H1 (cell line): ENCODE results near the gene ATG9B. TPM values are rescaled to one million over a fixed set of nuclear protein-coding genes. Genes with fewer than 3 reads are reported as not detected.

Experiments
- CTCF ChIA-PET: fragments of 300-600 bp; sonication (Branson Sonifier 250); formaldehyde crosslinking; loops from one replicate; lab custom pipeline; 2021; ENCODE audit not compliant: partially characterized antibody; lab: Charles Lee
- POLR2A ChIA-PET: fragments of 300-600 bp; sonication (Branson Sonifier 250); formaldehyde crosslinking; loops from one replicate; lab custom pipeline; 2021; ENCODE audit warnings: inconsistent platforms; ENCODE audit not compliant: partially characterized antibody; lab: Charles Lee
- DNase-seq, 2 experiments: peaks; one replicate each; pipeline versions ENCODE4 v3.0.0 to v3.0.0-alpha.2; 2010 to 2022; ENCODE audit warnings: low spot score in 2 of 2, low read depth in 1 of 2, mixed read lengths in 1 of 2
- FAIRE-seq: peaks from 2 replicates; lab custom pipeline; 2011; peaks lifted over from hg19 to GRCh38; lab: Jason Lieb, UNC
- H2AFZ ChIP-seq: 2 replicates; pipeline ENCODE4 v1.8.1; 2012; ENCODE audit warnings: low read length, inconsistent platforms
- H2AK5ac ChIP-seq: 2 replicates; pipeline ENCODE4 v1.6.1; 2013; ENCODE audit warnings: low read depth, low read length
- H2BK120ac ChIP-seq: replicated peaks from 2 replicates; pipeline ENCODE3; 2013; ENCODE audit warnings: low read depth, low read length, inconsistent platforms
- H2BK12ac ChIP-seq: 2 replicates; pipeline ENCODE4 v1.6.1; 2013; ENCODE audit warnings: low read depth, low read length
- H2BK15ac ChIP-seq: 2 replicates; pipeline ENCODE4 v1.6.1; 2013; ENCODE audit warnings: low read length
- H2BK20ac ChIP-seq: 2 replicates; pipeline ENCODE4 v1.6.1; 2013; ENCODE audit warnings: low read length
- H2BK5ac ChIP-seq: 2 replicates; pipeline ENCODE4 v1.6.1; 2013; ENCODE audit warnings: low read depth, low read length
- H3K14ac ChIP-seq: 2 replicates; pipeline ENCODE4 v1.6.1; 2013; ENCODE audit warnings: inconsistent platforms; ENCODE audit not compliant: insufficient read length
- H3K18ac ChIP-seq: 2 replicates; pipeline ENCODE4 v1.6.1; 2013; ENCODE audit warnings: low read length; ENCODE audit errors: extremely low read depth
- H3K23ac ChIP-seq: 2 replicates; pipeline ENCODE4 v1.6.1; 2013; ENCODE audit warnings: inconsistent platforms; ENCODE audit not compliant: insufficient read length
- H3K23me2 ChIP-seq: 2 replicates; pipeline ENCODE4 v1.6.1; 2013; ENCODE audit warnings: low read depth, low read length
- H3K27ac ChIP-seq: 2 replicates; pipeline ENCODE4 v1.6.1; 2011; ENCODE audit warnings: low read depth, low read length, inconsistent platforms
- H3K27me3 ChIP-seq, 4 experiments: replicated peaks in 1 of 4; 1 replicate in 1 of 4; 2 replicates in 3 of 4; pipeline versions ENCODE4 v1.6.1 to v1.8.1; 2011 to 2013; ENCODE audit warnings: low read length in 3 of 4, mild to moderate bottlenecking in 3 of 4, inconsistent platforms in 2 of 4, mixed read lengths in 2 of 4, moderate library complexity in 1 of 4; ENCODE audit not compliant: control insufficient read depth in 3 of 4, insufficient read depth in 3 of 4; ENCODE audit errors: extremely low read depth in 1 of 4
- H3K36me3 ChIP-seq, 4 experiments: 2 replicates each; pipeline versions ENCODE4 v1.6.1 to v1.8.1; 2011 to 2013; ENCODE audit warnings: mild to moderate bottlenecking in 4 of 4, low read length in 3 of 4, moderate library complexity in 2 of 4, control low read depth in 1 of 4, inconsistent platforms in 1 of 4; ENCODE audit not compliant: insufficient read depth in 4 of 4, control insufficient read depth in 2 of 4
- H3K4ac ChIP-seq: replicated peaks from 2 replicates; pipeline ENCODE3; 2013; ENCODE audit warnings: low read length, low read depth, mixed read lengths, inconsistent platforms; ENCODE audit not compliant: insufficient read length
- H3K4me1 ChIP-seq, 4 experiments: replicated peaks in 1 of 4; 1 replicate in 1 of 4; 2 replicates in 3 of 4; pipeline versions ENCODE4 v1.6.1 to v1.8.1; 2011 to 2013; ENCODE audit warnings: low read length in 3 of 4, inconsistent platforms in 2 of 4, mixed read lengths in 1 of 4; ENCODE audit not compliant: insufficient read depth in 4 of 4, control insufficient read depth in 3 of 4
- H3K4me2 ChIP-seq, 2 experiments: 2 replicates each; pipeline versions ENCODE4 v1.6.1 to v1.8.1; 2011 to 2013; ENCODE audit warnings: low read depth in 2 of 2, low read length in 2 of 2, control low read depth in 1 of 2, inconsistent platforms in 1 of 2, mild to moderate bottlenecking in 1 of 2; ENCODE audit not compliant: insufficient read depth in 1 of 2
- H3K4me3 ChIP-seq, 4 experiments: fragments of 200-600, 300-600 bp in 1 of 4; sonication (generic), shearing (Covaris generic), sonication (Bioruptor Twin) in 1 of 4; 2 replicates each; pipeline versions ENCODE4 v1.5.1 to v1.8.1; 2011 to 2016; ENCODE audit warnings: low read length in 4 of 4, low read depth in 3 of 4, control low read depth in 2 of 4, inconsistent platforms in 2 of 4, mild to moderate bottlenecking in 2 of 4, mixed read lengths in 1 of 4, moderate library complexity in 1 of 4; ENCODE audit not compliant: insufficient read depth in 2 of 4; ENCODE audit errors: extremely low read depth in 1 of 4
- H3K56ac ChIP-seq: replicated peaks from 2 replicates; pipeline ENCODE3; 2013; ENCODE audit warnings: low read depth, mild to moderate bottlenecking, mixed read lengths, low read length, inconsistent platforms; ENCODE audit not compliant: insufficient read length
- H3K79me1 ChIP-seq: 2 replicates; pipeline ENCODE4 v1.6.1; 2013; ENCODE audit warnings: low read depth, low read length, control low read depth
- H3K79me2 ChIP-seq, 2 experiments: 2 replicates each; pipeline versions ENCODE4 v1.6.1 to v1.8.1; 2012 to 2013; ENCODE audit warnings: low read length in 2 of 2, mild to moderate bottlenecking in 2 of 2, inconsistent platforms in 1 of 2; ENCODE audit not compliant: insufficient read depth in 2 of 2, control insufficient read depth in 1 of 2
- H3K9ac ChIP-seq, 4 experiments: replicated peaks in 1 of 4; 1 replicate in 1 of 4; 2 replicates in 3 of 4; pipeline versions ENCODE4 v1.6.1 to v1.8.1; 2011 to 2013; ENCODE audit warnings: low read depth in 3 of 4, low read length in 3 of 4, control low read depth in 2 of 4, mild to moderate bottlenecking in 2 of 4, moderate library complexity in 2 of 4, inconsistent platforms in 1 of 4; ENCODE audit errors: extremely low read depth in 1 of 4
- H3K9me3 ChIP-seq, 2 experiments: 2 replicates each; pipeline versions ENCODE4 v1.6.1 to v1.8.1; 2012 to 2013; ENCODE audit warnings: mild to moderate bottlenecking in 2 of 2, moderate library complexity in 2 of 2, control low read depth in 1 of 2, inconsistent platforms in 1 of 2, low read depth in 1 of 2, low read length in 1 of 2, mixed read lengths in 1 of 2; ENCODE audit not compliant: insufficient read depth in 2 of 2
- H4K20me1 ChIP-seq, 2 experiments: replicated peaks in 1 of 2; 2 replicates each; pipeline versions ENCODE3 to v1.8.1; 2011 to 2013; ENCODE audit warnings: inconsistent platforms in 2 of 2, low read length in 2 of 2, mild to moderate bottlenecking in 1 of 2; ENCODE audit not compliant: insufficient read depth in 2 of 2, control insufficient read depth in 1 of 2
- H4K5ac ChIP-seq: 2 replicates; pipeline ENCODE4 v1.6.1; 2013; ENCODE audit warnings: low read length, low read depth, mixed read lengths, inconsistent platforms; ENCODE audit not compliant: insufficient read length
- H4K8ac ChIP-seq: 2 replicates; pipeline ENCODE4 v1.8.0; 2013; ENCODE audit warnings: mild to moderate bottlenecking, moderate library complexity, low read length, inconsistent platforms; ENCODE audit not compliant: insufficient read depth; ENCODE audit errors: extremely low read depth
- H4K91ac ChIP-seq: replicated peaks from 2 replicates; pipeline ENCODE3; 2013; ENCODE audit warnings: low read length, mixed read lengths, inconsistent platforms; ENCODE audit not compliant: insufficient read length
- CHD2 ChIP-seq: IDR thresholded peaks from 2 replicates; pipeline ENCODE4 v1.6.1; 2012; ENCODE audit warnings: low read length, improper control_type of control experiment
- GABPA ChIP-seq: IDR thresholded peaks from 2 replicates; pipeline ENCODE4 v1.6.1; 2011; ENCODE audit warnings: mild to moderate bottlenecking, low read length, moderate library complexity, borderline replicate concordance; ENCODE audit not compliant: insufficient read depth
- KDM1A ChIP-seq: fragments of 200-600, 300-600 bp; sonication (generic); IDR thresholded peaks from 2 replicates; pipeline ENCODE4 v1.7.1; 2016; ENCODE audit warnings: mild to moderate bottlenecking, low read length, borderline replicate concordance
- KDM4A ChIP-seq: IDR thresholded peaks from one replicate; pipeline ENCODE4 v1.7.1; 2012; ENCODE audit warnings: low read depth, mild to moderate bottlenecking, moderate library complexity, low read length, inconsistent platforms; ENCODE audit not compliant: severe bottlenecking
- RBBP5 ChIP-seq: IDR thresholded peaks from 2 replicates; pipeline ENCODE4 v1.7.1; 2012; ENCODE audit warnings: low read depth, mild to moderate bottlenecking, inconsistent platforms, low read length, moderate library complexity, borderline replicate concordance
- RXRA ChIP-seq: IDR thresholded peaks from 2 replicates; pipeline ENCODE4 v1.6.1; 2011; ENCODE audit warnings: low read depth, mild to moderate bottlenecking, low read length, moderate library complexity; ENCODE audit not compliant: insufficient read depth
- SIN3A ChIP-seq, 2 experiments: IDR thresholded peaks in 1 of 2; conservative IDR thresholded peaks in 1 of 2; 2 replicates each; pipeline ENCODE4 v1.6.1; 2011 to 2012; ENCODE audit warnings: low read length in 2 of 2, improper control_type of control experiment in 1 of 2, low read depth in 1 of 2, mild to moderate bottlenecking in 1 of 2
- SP2 ChIP-seq: IDR thresholded peaks from 2 replicates; pipeline ENCODE4 v1.6.1; 2012; ENCODE audit warnings: mild to moderate bottlenecking, low read length, inconsistent platforms
- TEAD4 ChIP-seq: IDR thresholded peaks from 2 replicates; pipeline ENCODE4 v1.6.1; 2012; ENCODE audit warnings: low read depth, low read length, inconsistent platforms, mixed read lengths
- ZNF274 ChIP-seq: IDR thresholded peaks from 2 replicates; pipeline ENCODE4 v1.7.0; 2012; ENCODE audit warnings: low read length, borderline replicate concordance; ENCODE audit errors: extremely low read depth
- WGBS, 2 experiments: shearing (Covaris generic) in 1 of 2; methylation state at CpG; one replicate each; pipeline versions ENCODE4 v1.1.6 to v1.1.7; 2013 to 2015; ENCODE audit warnings: low lambda C conversion rate in 2 of 2, mixed read lengths in 2 of 2, inconsistent platforms in 1 of 2, low coverage in 1 of 2, missing lambda C conversion rate in 1 of 2; ENCODE audit not compliant: insufficient replicate concordance in 2 of 2, insufficient coverage in 1 of 2, insufficient read length in 1 of 2; ENCODE audit errors: extremely low coverage in 1 of 2, missing lambda C conversion rate in 1 of 2; 5-methylcytosine and 5-hydroxymethylcytosine counted together
- polyA plus RNA-seq, 7 experiments: library from polyadenylated mRNA; depleted of rRNA in 3 of 7; stranded (reverse) in 5 of 7; unstranded in 2 of 7; fragments of >200 nt in 5 of 7; fragments of 200-250 nt in 2 of 7; gene quantifications; 1 replicate in 5 of 7; 2 replicates in 1 of 7; 4 replicates in 1 of 7; pipeline versions ENCODE4 v1.2.1 to v1.2.3, GENCODE V29; 2011 to 2013; ENCODE audit warnings: missing spikeins in 2 of 7, mixed read lengths in 2 of 7
- total RNA-seq: library from RNA; stranded (reverse); fragmentation: NEBNext Ultra II Directional; extraction: Animal tissue kit (Norgen Biotek cat#: 25700); gene quantifications from 2 replicates; pipeline ENCODE4 v1.2.1, GENCODE V29; 2021
- TF ChIP-seq, protein P1 (sequence below): IDR thresholded peaks from 2 replicates; pipeline ENCODE4 v1.6.1; 2012; ENCODE audit warnings: low read length, inconsistent platforms

Gene ATG9B
- total and polyA plus RNA-seq, 2 of the 8 experiments (the other 6 are each of a cell fraction or from before 2014, with no cell fraction given): 1.4 to 2.3 TPM

DNA sequence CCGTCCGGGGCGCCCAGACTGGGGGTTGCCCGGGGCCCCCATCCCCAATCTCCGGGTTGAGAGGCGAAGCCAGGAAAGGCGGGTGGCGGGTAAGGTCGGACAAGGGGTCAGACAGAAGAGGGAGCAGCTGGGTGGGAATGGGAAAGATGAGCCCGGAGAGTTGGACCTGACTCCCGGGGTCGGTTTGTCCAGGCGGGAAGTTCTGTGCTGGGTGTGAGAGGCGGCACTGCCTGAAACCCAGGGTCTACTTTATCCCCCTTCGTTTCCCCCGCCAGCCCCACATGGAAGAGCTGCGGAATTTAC is 35.8 kb upstream of the ATG9B start:
- CTCF ChIA-PET: interaction anchor here (0.7 to 9.7 kb wide), 14 partner anchors 17 to 84 kb away, joined by 3 to 88 read pairs (median 4); partner anchors contain the start of gene ABCB8
- Histone ChIP-seq H2AFZ (no peak overlapping the region), H2BK120ac (no peak overlapping the region), H3K23ac (no peak overlapping the region), H3K14ac (no peak overlapping the region), H3K4me1 (peaks cover 9 to 42% (median 32%) of the 10 kb centered on the region in 4 experiments), H3K4ac (no peak overlapping the region), H3K27ac (no peak overlapping the region), H3K18ac (peak overlapping the region; percentile 71), H2BK5ac (0 out of 2 replicates have a peak overlapping the region, but pooled peaks have one; percentile 60), H3K27me3 (peaks cover 0 to 9% (median 4%) of the 10 kb centered on the region in 4 experiments; a peak in 5 of 7 replicates), H4K91ac (no peak overlapping the region), H3K9ac (peak overlapping the region in 2 of 4 experiments; percentile 20 to 29; a peak in 3 of 7 replicates), H2BK12ac (0 out of 2 replicates have a peak overlapping the region, but pooled peaks have one; percentile 80), H2AK5ac (no peak overlapping the region), H3K4me3 (peak overlapping the region; percentile 59 to 91 (median 74)), H3K23me2 (peaks cover 33% of the 10 kb centered on the region), H4K5ac (peak overlapping the region; percentile 26), H2BK15ac (no peak overlapping the region), H3K79me2 (peaks cover 0 to 8% of the 10 kb centered on the region in 2 experiments; a peak in 1 of 4 replicates), H3K4me2 (peak overlapping the region; percentile 86 to 99), H4K20me1 (peaks cover 5 to 9% of the 10 kb centered on the region in 2 experiments), H3K56ac (no peak overlapping the region), H3K79me1 (peaks cover 6% of the 10 kb centered on the region; the same call in 1 of the 2 replicates), H3K36me3 (peaks cover 0 to 8% (median 6%) of the 10 kb centered on the region in 4 experiments; a peak in 4 of 8 replicates), H2BK20ac (no peak overlapping the region), H4K8ac (peak overlapping the region; percentile 45; the same call in 1 of the 2 replicates), H3K9me3 (no peaks in the 10 kb centered on the region)
- no peak for DNase-seq
- FAIRE-seq: no peak
- 5% methylated on average over 16 of the region's 17 CpGs; no CpG with 5 or more reads in 1 of the 2 experiments for WGBS, 2 experiments
- POLR2A ChIA-PET: interaction anchor here (0.8 to 2.0 kb wide), 8 partner anchors 9 to 51 kb away, joined by 3 to 15 read pairs (median 5); partner anchors contain the start of gene ABCB8
- TF ChIP-seq CHD2 (no peak), RXRA (no peak), ZNF274 (no peak), GABPA (no peak), SP2 (no peak), TEAD4 (no peak), SIN3A (conservative IDR thresholded peaks at IDR 0.05 in 1 of 2, IDR thresholded peaks at IDR 0.05 in 1 of 2; ENCODE audit: low read depth in 1 of 2, low read length in 2 of 2) (peak in 1 of 2 experiments; percentile 26; a peak in 1 of 4 replicates), KDM4A (peak; percentile 47), KDM1A (no peak), RBBP5 (0 out of 2 replicates have a peak, but pooled peaks have one; percentile 13)
- TF ChIP-seq, protein P1, sequence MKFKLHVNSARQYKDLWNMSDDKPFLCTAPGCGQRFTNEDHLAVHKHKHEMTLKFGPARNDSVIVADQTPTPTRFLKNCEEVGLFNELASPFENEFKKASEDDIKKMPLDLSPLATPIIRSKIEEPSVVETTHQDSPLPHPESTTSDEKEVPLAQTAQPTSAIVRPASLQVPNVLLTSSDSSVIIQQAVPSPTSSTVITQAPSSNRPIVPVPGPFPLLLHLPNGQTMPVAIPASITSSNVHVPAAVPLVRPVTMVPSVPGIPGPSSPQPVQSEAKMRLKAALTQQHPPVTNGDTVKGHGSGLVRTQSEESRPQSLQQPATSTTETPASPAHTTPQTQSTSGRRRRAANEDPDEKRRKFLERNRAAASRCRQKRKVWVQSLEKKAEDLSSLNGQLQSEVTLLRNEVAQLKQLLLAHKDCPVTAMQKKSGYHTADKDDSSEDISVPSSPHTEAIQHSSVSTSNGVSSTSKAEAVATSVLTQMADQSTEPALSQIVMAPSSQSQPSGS: no peak
